Activated CD8-positive, alpha-beta T cell treated with anti-CD3 and anti-CD28 coated beads for 36 hours (primary cell): ENCODE results near the gene WBP1. TPM values are rescaled to one million over a fixed set of nuclear protein-coding genes. Genes with fewer than 3 reads are reported as not detected.

Source experiments
- ATAC-seq: fragments of 200-7000 bp; cut with Tn5 transposase; one replicate; pipeline ENCODE4 v1.10.0; 2021; ENCODE audit warnings: mild to moderate bottlenecking, moderate library complexity
- CTCF ChIA-PET: fragments of 350-600 bp; sonication (Branson Sonifier 250); formaldehyde crosslinking; loops from one replicate; lab custom pipeline; 2021; ENCODE audit warnings: antibody characterized with exemption; lab: Charles Lee
- POLR2A ChIA-PET: fragments of 350-600 bp; sonication (Branson Sonifier 250); formaldehyde crosslinking; loops from one replicate; lab custom pipeline; 2021; ENCODE audit warnings: antibody characterized with exemption; lab: Charles Lee
- DNase-seq: peaks from one replicate; pipeline ENCODE4 v3.0.0-alpha.2; 2020
- H3K27ac Mint-ChIP-seq: one replicate; pipeline ENCODE4 v1.8.0; 2021; ENCODE audit warnings: mild to moderate bottlenecking, mixed read lengths
- H3K27me3 Mint-ChIP-seq: one replicate; pipeline ENCODE4 v1.8.0; 2021; ENCODE audit warnings: mixed read lengths
- H3K36me3 Mint-ChIP-seq: one replicate; pipeline ENCODE4 v1.8.0; 2021; ENCODE audit warnings: low read depth, mixed read lengths
- H3K4me1 Mint-ChIP-seq: one replicate; pipeline ENCODE4 v1.8.0; 2021; ENCODE audit warnings: low read depth, mixed read lengths
- H3K4me3 Mint-ChIP-seq: one replicate; pipeline ENCODE4 v1.8.0; 2021; ENCODE audit warnings: mild to moderate bottlenecking, moderate library complexity, mixed read lengths
- H3K9me3 Mint-ChIP-seq: one replicate; pipeline ENCODE4 v1.8.0; 2021; ENCODE audit warnings: mixed read lengths
- CTCF ChIP-seq: fragments of 200-600 bp; IDR thresholded peaks from one replicate; pipeline ENCODE4 v1.8.0; 2022; ENCODE audit warnings: antibody characterized with exemption, mild to moderate bottlenecking
- intact Hi-C: fragments of 100-400 bp; cut with micrococcal nuclease; formaldehyde crosslinking; loops from one replicate; pipeline ENCODE4 v1.10.0; 2022
- total RNA-seq, 2 experiments: library from RNA; stranded (reverse); gene quantifications; one replicate each; pipeline ENCODE4 v1.2.3, GENCODE V29; 2021

Gene WBP1
- total RNA-seq, 2 experiments from 2014 or later = 20.3 to 23.0 TPM

GRCh38 chr2:74448771-74449170 is 9.5 kb upstream of the WBP1 start:
- ATAC-seq = no peak
- Mint-ChIP-seq H3K27ac (no peak overlapping the region), H3K4me1 (peaks cover 10% of the 10 kb centered on the region), H3K36me3 (no peaks in the 10 kb centered on the region), H3K4me3 (no peak overlapping the region), H3K9me3 (no peaks in the 10 kb centered on the region), H3K27me3 (peaks cover 6% of the 10 kb centered on the region)
- ChIA-PET POLR2A (interaction anchor here (1.1 kb wide), 1 partner anchor 9 kb away, joined by 4 read pairs; no protein-coding TSS in a partner anchor), CTCF (interaction anchor here (1.1 kb wide), 1 partner anchor 9 kb away, joined by 3 read pairs; the partner anchor contains the start of gene WBP1)
- no peak for TF ChIP-seq CTCF
- DNase-seq = no peak
- intact Hi-C loops = no loop called here

GRCh38 chr2:74450570-74451190 is 7.6 kb upstream of the WBP1 start:
- no peak overlapping the region for H3K4me3 Mint-ChIP-seq
- H3K9me3 Mint-ChIP-seq = no peaks in the 10 kb centered on the region
- H3K4me1 Mint-ChIP-seq = peaks cover 20% of the 10 kb centered on the region
- ATAC-seq (no peak), DNase-seq (no peak)
- H3K27me3 Mint-ChIP-seq = peaks cover 1% of the 10 kb centered on the region
- no peak overlapping the region for H3K27ac Mint-ChIP-seq
- CTCF ChIA-PET = no interaction called here
- POLR2A ChIA-PET = interaction anchor here (1.3 kb wide), 1 partner anchor 29 kb away, joined by 3 read pairs; the partner anchor contains the start of genes C2orf81 and WDR54
- no peak for TF ChIP-seq CTCF
- peaks cover 6% of the 10 kb centered on the region for H3K36me3 Mint-ChIP-seq
- intact Hi-C loops = no loop called here

GRCh38 chr2:74454654-74455511 is 3.4 kb upstream of the WBP1 start, which contains the start of gene INO80B:
Gene INO80B (plus strand): TSS chr2:74455087. CDS start chr2:74455117, 30 bp downstream.
- Mint-ChIP-seq H3K27me3 (no peaks in the 10 kb centered on the region), H3K9me3 (no peaks in the 10 kb centered on the region), H3K4me1 (peaks cover 41% of the 10 kb centered on the region), H3K4me3 (peak within 1 kb of the TSS; percentile 98), H3K36me3 (peaks cover 16% of the 10 kb centered on the region), H3K27ac (peak within 1 kb of the TSS; percentile 97)
- DNase-seq = peak; percentile 98
- intact Hi-C loops = loop anchor here (2.0 kb wide), 1 partner anchor 28 kb away; the partner anchor contains the start of genes CCDC142 and TTC31
- CTCF ChIA-PET = interaction anchor here (0.6 to 3.8 kb wide), 11 partner anchors 10 to 205 kb away, joined by 3 to 40 read pairs (median 4); partner anchors contain the start of genes C2orf81, CCDC142, MOGS and TTC31
- TF ChIP-seq CTCF = no peak
- POLR2A ChIA-PET = interaction anchor here (0.6 to 5.6 kb wide), 18 partner anchors 10 to 1221 kb away, joined by 3 to 48 read pairs (median 4); partner anchors contain the start of genes AUP1, C2orf81, CCDC142 and CCT7
- ATAC-seq = peak; percentile 52

- Mint-ChIP-seq H3K9me3 (no peaks in the 10 kb centered on the region), H3K4me1 (peaks cover 47% of the 10 kb centered on the region), H3K4me3 (peak overlapping the region; percentile 98), H3K27me3 (no peaks in the 10 kb centered on the region), H3K36me3 (peaks cover 18% of the 10 kb centered on the region), H3K27ac (peak overlapping the region; percentile 97)
- ATAC-seq = no peak
- no peak for TF ChIP-seq CTCF
- intact Hi-C loops = no loop called here
- DNase-seq = no peak
- ChIA-PET CTCF (interaction anchor here (0.9 to 4.1 kb wide), 7 partner anchors 14 to 207 kb away, joined by 3 to 40 read pairs (median 5); partner anchors contain the start of genes AUP1, CCDC142, HTRA2 and TTC31), POLR2A (interaction anchor here (0.8 to 5.6 kb wide), 9 partner anchors 8 to 73 kb away, joined by 3 to 48 read pairs (median 5); partner anchors contain the start of genes AUP1, C2orf81, CCDC142 and HTRA2)
Observed at GRCh38 chr2:74457129-74457548, 1.1 kb upstream of the WBP1 start.
